Liver (tissue), 9 donors: Measurements from ENCODE around the gene FIG4. TPM values are rescaled to one million over a fixed set of nuclear protein-coding genes. Genes with fewer than 3 reads are reported as not detected.

ENCODE experiments used
- DNase-seq: peaks from one replicate; pipeline ENCODE4 v3.0.0-alpha.2; 2017; ENCODE audit warnings: low spot score
- H3K27ac ChIP-seq, 2 donors: one replicate each; pipeline ENCODE4 v1.7.0; 2013; ENCODE audit warnings: inconsistent platforms in 2 of 2, low read length in 2 of 2, control low read depth in 1 of 2, low read depth in 1 of 2, mild to moderate bottlenecking in 1 of 2
- H3K27me3 ChIP-seq, 4 donors: one replicate each; pipeline versions ENCODE4 v1.6.1 to v1.7.0; 2013; ENCODE audit warnings: low read length in 3 of 4, inconsistent platforms in 1 of 4, mild to moderate bottlenecking in 1 of 4, moderate library complexity in 1 of 4; ENCODE audit not compliant: control insufficient read depth in 4 of 4, insufficient read depth in 4 of 4
- H3K36me3 ChIP-seq, 4 donors: one replicate each; pipeline versions ENCODE4 v1.6.1 to v1.7.0; 2013; ENCODE audit warnings: low read length in 3 of 4, mild to moderate bottlenecking in 3 of 4, low read depth in 1 of 4, moderate library complexity in 1 of 4; ENCODE audit not compliant: control insufficient read depth in 4 of 4, insufficient read depth in 3 of 4
- H3K4me1 ChIP-seq, 4 donors: one replicate each; pipeline versions ENCODE4 v1.6.1 to v1.7.0; 2013; ENCODE audit warnings: low read length in 3 of 4, mild to moderate bottlenecking in 3 of 4, moderate library complexity in 1 of 4; ENCODE audit not compliant: control insufficient read depth in 4 of 4, insufficient read depth in 4 of 4
- H3K4me3 ChIP-seq, 3 donors: one replicate each; pipeline versions ENCODE4 v1.6.1 to v1.7.0; 2013; ENCODE audit warnings: low read length in 3 of 3, control low read depth in 1 of 3, low read depth in 1 of 3, mild to moderate bottlenecking in 1 of 3
- H3K9ac ChIP-seq, 2 donors: one replicate each; pipeline ENCODE4 v1.7.0; 2013; ENCODE audit warnings: low read length in 2 of 2, mild to moderate bottlenecking in 2 of 2, moderate library complexity in 2 of 2, control low read depth in 1 of 2, low read depth in 1 of 2
- H3K9me3 ChIP-seq, 4 donors: one replicate each; pipeline versions ENCODE4 v1.6.1 to v1.7.0; 2013; ENCODE audit warnings: low read length in 3 of 4; ENCODE audit not compliant: control insufficient read depth in 4 of 4
- EGR1 ChIP-seq, 2 donors: IDR thresholded peaks; 2 replicates each; pipeline ENCODE4 v1.6.1; 2016 to 2018; ENCODE audit warnings: antibody characterized with exemption in 2 of 2, low read depth in 2 of 2
- GABPA ChIP-seq, 2 donors: IDR thresholded peaks in 1 of 2; conservative IDR thresholded peaks in 1 of 2; 2 replicates each; pipeline ENCODE4 v1.6.1; 2016; ENCODE audit warnings: antibody characterized with exemption in 2 of 2, mild to moderate bottlenecking in 1 of 2, moderate library complexity in 1 of 2
- HNF4A ChIP-seq, 2 donors: conservative IDR thresholded peaks; 2 replicates each; pipeline ENCODE4 v1.6.1; 2016; ENCODE audit warnings: antibody characterized with exemption in 2 of 2, mild to moderate bottlenecking in 2 of 2
- HNF4G ChIP-seq: IDR thresholded peaks from 2 replicates; pipeline ENCODE4 v1.6.1; 2016; ENCODE audit warnings: antibody characterized with exemption
- JUND ChIP-seq, 2 donors: IDR thresholded peaks; 2 replicates each; pipeline ENCODE4 v1.6.1; 2016; ENCODE audit warnings: antibody characterized with exemption in 2 of 2
- NR2F2 ChIP-seq: IDR thresholded peaks from 2 replicates; pipeline ENCODE4 v1.6.1; 2016; ENCODE audit warnings: antibody characterized with exemption
- RAD21 ChIP-seq, 2 donors: IDR thresholded peaks; 2 replicates each; pipeline ENCODE4 v1.6.1; 2016; ENCODE audit warnings: antibody characterized with exemption in 2 of 2, mild to moderate bottlenecking in 2 of 2
- RXRA ChIP-seq, 2 donors: IDR thresholded peaks; 2 replicates each; pipeline ENCODE4 v1.6.1; 2017 to 2018; ENCODE audit warnings: antibody characterized with exemption in 2 of 2, mild to moderate bottlenecking in 1 of 2
- YY1 ChIP-seq: IDR thresholded peaks from 2 replicates; pipeline ENCODE4 v1.6.1; 2016; ENCODE audit warnings: antibody characterized with exemption, mild to moderate bottlenecking
- WGBS: extraction: QIAGEN DNeasy Blood & Tissue Kit; methylation state at CpG from one replicate; pipeline ENCODE4 v1.1.7; 2013; 5-methylcytosine and 5-hydroxymethylcytosine counted together
- polyA plus RNA-seq, 2 donors: library from polyadenylated mRNA; stranded (reverse) in 1 of 2; unstranded in 1 of 2; fragments of 200-250 nt in 1 of 2; fragments of >200 nt in 1 of 2; fragmentation: Nextera tagmentation in 1 of 2; extraction: Ambion mirVana in 1 of 2; gene quantifications; one replicate each; pipeline versions ENCODE4 v1.2.1 to v1.2.3, GENCODE V29; 2013 to 2015
- total RNA-seq, 2 donors: library from RNA; depleted of rRNA; stranded (reverse); fragments of >200 nt; gene quantifications; one replicate each; pipeline ENCODE4 v1.2.3, GENCODE V29; 2014
- TF ChIP-seq, protein P1 (sequence below): IDR thresholded peaks from 2 replicates; pipeline ENCODE4 v1.6.1; 2016; ENCODE audit warnings: antibody characterized with exemption, mild to moderate bottlenecking
- TF ChIP-seq, protein P2 (sequence below): fragments of 150-350 bp; IDR thresholded peaks from 2 replicates; pipeline ENCODE4 v1.5.1; 2017; ENCODE audit warnings: improper control_type of control experiment, low read depth, low read length; ENCODE audit not compliant: missing input control
- TF ChIP-seq, protein P3 (sequence below): IDR thresholded peaks from 2 replicates; pipeline ENCODE4 v1.6.1; 2016; ENCODE audit warnings: antibody characterized with exemption
- donor health status: healthy.
- donor health status: healthy.
- donor health status: healthy.
- donor health status: healthy.
- donor health status: healthy.

FIG4 gene
- total and polyA plus RNA-seq, 4 donors, result 3.4 to 8.7 (median 4.6) TPM

DNA sequence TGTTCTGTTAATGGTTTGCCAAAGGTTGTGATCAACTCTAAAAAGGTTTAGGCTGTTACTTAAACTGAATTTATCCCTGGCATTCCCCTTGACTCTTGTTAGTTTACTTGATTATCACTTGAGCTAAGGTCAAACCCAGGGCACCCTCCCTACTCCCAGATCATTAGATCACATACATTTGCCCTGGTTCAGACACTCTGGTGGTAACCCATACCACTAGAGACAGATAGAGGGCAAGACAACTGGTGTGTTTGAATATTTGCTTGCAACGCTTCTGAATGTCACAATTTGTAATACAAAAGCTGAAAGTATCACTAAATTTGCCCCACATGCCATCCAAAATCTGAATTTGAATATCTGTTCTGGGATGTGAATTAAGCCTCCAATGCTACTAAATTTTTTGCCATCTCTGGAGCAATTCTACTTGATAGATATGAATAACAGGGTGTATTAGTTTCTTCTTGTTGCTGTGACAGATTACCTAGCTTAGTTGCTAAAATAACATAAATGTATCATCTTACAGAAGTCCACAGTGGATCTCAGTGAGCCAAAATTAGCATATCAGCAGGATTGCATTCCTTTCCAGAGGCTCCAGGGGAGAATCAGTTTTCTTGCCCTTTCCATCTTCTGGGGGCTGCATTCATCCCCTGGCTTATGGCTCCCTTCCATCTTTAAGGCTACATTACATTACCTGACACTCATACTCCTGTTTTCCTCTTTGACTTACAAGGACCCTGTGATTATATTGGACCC lies 45.4 kb downstream of the FIG4 start:
- no peak for DNase-seq
- 91% methylated on average over 1 of the region's 1 CpG for WGBS
- Histone ChIP-seq H3K9ac (no peak overlapping the region), H3K9me3 (no peaks in the 10 kb centered on the region), H3K27ac (no peak overlapping the region), H3K4me1 (no peaks in the 10 kb centered on the region), H3K27me3 (no peaks in the 10 kb centered on the region), H3K36me3 (peaks cover 4 to 15% (median 8%) of the 10 kb centered on the region in 4 donors), H3K4me3 (no peak overlapping the region)
- no peak for TF ChIP-seq YY1
- no peak for TF ChIP-seq RAD21 (IDR thresholded peaks at IDR 0.05)
- no peak for TF ChIP-seq NR2F2
- no peak for TF ChIP-seq EGR1 (IDR thresholded peaks at IDR 0.05; ENCODE audit: low read depth in 2 of 2)
- TF ChIP-seq, protein P1, sequence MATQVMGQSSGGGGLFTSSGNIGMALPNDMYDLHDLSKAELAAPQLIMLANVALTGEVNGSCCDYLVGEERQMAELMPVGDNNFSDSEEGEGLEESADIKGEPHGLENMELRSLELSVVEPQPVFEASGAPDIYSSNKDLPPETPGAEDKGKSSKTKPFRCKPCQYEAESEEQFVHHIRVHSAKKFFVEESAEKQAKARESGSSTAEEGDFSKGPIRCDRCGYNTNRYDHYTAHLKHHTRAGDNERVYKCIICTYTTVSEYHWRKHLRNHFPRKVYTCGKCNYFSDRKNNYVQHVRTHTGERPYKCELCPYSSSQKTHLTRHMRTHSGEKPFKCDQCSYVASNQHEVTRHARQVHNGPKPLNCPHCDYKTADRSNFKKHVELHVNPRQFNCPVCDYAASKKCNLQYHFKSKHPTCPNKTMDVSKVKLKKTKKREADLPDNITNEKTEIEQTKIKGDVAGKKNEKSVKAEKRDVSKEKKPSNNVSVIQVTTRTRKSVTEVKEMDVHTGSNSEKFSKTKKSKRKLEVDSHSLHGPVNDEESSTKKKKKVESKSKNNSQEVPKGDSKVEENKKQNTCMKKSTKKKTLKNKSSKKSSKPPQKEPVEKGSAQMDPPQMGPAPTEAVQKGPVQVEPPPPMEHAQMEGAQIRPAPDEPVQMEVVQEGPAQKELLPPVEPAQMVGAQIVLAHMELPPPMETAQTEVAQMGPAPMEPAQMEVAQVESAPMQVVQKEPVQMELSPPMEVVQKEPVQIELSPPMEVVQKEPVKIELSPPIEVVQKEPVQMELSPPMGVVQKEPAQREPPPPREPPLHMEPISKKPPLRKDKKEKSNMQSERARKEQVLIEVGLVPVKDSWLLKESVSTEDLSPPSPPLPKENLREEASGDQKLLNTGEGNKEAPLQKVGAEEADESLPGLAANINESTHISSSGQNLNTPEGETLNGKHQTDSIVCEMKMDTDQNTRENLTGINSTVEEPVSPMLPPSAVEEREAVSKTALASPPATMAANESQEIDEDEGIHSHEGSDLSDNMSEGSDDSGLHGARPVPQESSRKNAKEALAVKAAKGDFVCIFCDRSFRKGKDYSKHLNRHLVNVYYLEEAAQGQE, result no peak
- no peak for TF ChIP-seq RXRA (IDR thresholded peaks at IDR 0.05)

DNA sequence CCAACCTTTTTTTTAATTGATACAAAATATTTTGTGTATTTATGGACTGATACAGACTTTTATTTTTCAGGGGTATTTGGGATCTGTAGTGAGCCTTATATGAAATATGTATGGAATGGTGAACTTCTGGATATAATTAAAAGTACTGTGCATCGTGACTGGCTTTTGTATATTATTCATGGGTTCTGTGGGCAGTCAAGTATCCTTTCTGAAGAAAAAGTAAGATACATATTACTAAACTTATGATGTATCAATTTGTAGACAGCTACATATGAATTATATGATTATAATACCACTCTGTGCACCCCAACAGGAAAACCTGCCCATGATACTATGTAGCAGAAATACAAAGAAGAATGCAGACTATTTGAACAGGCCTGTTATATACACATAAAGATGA lies 47.2 kb downstream of the FIG4 start:
- H3K9ac ChIP-seq, result no peak overlapping the region
- H3K27ac ChIP-seq, result no peak overlapping the region
- no peaks in the 10 kb centered on the region for H3K9me3 ChIP-seq
- no peak for DNase-seq
- no peaks in the 10 kb centered on the region for H3K27me3 ChIP-seq
- no peaks in the 10 kb centered on the region for H3K4me1 ChIP-seq
- WGBS, result 91% methylated on average over 1 of the region's 1 CpG
- peaks cover 4 to 20% (median 8%) of the 10 kb centered on the region in 4 donors for H3K36me3 ChIP-seq
- TF ChIP-seq HNF4A (conservative IDR thresholded peaks at IDR 0.05), result no peak
- TF ChIP-seq EGR1 (IDR thresholded peaks at IDR 0.05; ENCODE audit: low read depth in 2 of 2), result no peak
- TF ChIP-seq, protein P2, sequence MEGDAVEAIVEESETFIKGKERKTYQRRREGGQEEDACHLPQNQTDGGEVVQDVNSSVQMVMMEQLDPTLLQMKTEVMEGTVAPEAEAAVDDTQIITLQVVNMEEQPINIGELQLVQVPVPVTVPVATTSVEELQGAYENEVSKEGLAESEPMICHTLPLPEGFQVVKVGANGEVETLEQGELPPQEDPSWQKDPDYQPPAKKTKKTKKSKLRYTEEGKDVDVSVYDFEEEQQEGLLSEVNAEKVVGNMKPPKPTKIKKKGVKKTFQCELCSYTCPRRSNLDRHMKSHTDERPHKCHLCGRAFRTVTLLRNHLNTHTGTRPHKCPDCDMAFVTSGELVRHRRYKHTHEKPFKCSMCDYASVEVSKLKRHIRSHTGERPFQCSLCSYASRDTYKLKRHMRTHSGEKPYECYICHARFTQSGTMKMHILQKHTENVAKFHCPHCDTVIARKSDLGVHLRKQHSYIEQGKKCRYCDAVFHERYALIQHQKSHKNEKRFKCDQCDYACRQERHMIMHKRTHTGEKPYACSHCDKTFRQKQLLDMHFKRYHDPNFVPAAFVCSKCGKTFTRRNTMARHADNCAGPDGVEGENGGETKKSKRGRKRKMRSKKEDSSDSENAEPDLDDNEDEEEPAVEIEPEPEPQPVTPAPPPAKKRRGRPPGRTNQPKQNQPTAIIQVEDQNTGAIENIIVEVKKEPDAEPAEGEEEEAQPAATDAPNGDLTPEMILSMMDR, result no peak
- TF ChIP-seq NR2F2, result no peak
- no peak for TF ChIP-seq HNF4G
- TF ChIP-seq YY1, result no peak
- TF ChIP-seq GABPA (IDR thresholded peaks at IDR 0.05 in 1 of 2, conservative IDR thresholded peaks at IDR 0.05 in 1 of 2), result no peak
- TF ChIP-seq JUND (IDR thresholded peaks at IDR 0.05), result no peak
- TF ChIP-seq, protein P3, sequence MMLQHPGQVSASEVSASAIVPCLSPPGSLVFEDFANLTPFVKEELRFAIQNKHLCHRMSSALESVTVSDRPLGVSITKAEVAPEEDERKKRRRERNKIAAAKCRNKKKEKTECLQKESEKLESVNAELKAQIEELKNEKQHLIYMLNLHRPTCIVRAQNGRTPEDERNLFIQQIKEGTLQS, result no peak
- TF ChIP-seq, protein P1, result no peak
- H3K4me3 ChIP-seq, result no peak overlapping the region
